BJ (cell line): Measurements from ENCODE around the gene MAGOHB. TPM values are rescaled to one million over a fixed set of nuclear protein-coding genes. Genes with fewer than 3 reads are reported as not detected.

Experiments used
- CTCF ChIA-PET: fragments of 350-600 bp; formaldehyde crosslinking; extraction: SDS; loops from one replicate; lab custom pipeline; 2021; ENCODE audit warnings: antibody characterized with exemption, inconsistent platforms; lab: Yijun Ruan, JAX
- POLR2A ChIA-PET: fragments of 300-600 bp; sonication (Branson Sonifier 250); formaldehyde crosslinking; extraction: SDS; loops from one replicate; lab custom pipeline; 2021; ENCODE audit warnings: antibody characterized with exemption; lab: Charles Lee
- DNase-seq: peaks from one replicate; pipeline ENCODE4 v3.0.0-alpha.2; 2011; ENCODE audit warnings: low read depth
- H3K27me3 ChIP-seq: 2 replicates; pipeline ENCODE4 v1.6.0; 2011; ENCODE audit warnings: low read length; ENCODE audit not compliant: control insufficient read depth, insufficient read depth
- H3K36me3 ChIP-seq: 2 replicates; pipeline ENCODE4 v1.5.1; 2011; ENCODE audit warnings: low read length; ENCODE audit not compliant: control insufficient read depth, insufficient read depth
- H3K4me3 ChIP-seq: 2 replicates; pipeline ENCODE4 v1.5.1; 2011; ENCODE audit warnings: low read depth, mild to moderate bottlenecking, control low read depth, low read length
- CTCF ChIP-seq: IDR thresholded peaks from 2 replicates; pipeline ENCODE4 v1.5.1; 2011; ENCODE audit warnings: low read depth, mild to moderate bottlenecking, control low read depth, inconsistent platforms, low read length, moderate library complexity; ENCODE audit not compliant: insufficient read depth
- polyA plus RNA-seq: library from polyadenylated mRNA; depleted of rRNA; stranded (reverse); fragments of >200 nt; gene quantifications from 2 replicates; pipeline ENCODE4 v1.2.3, GENCODE V29; 2011; rRNA removed

The MAGOHB gene
- polyA plus RNA-seq, 1 experiment, result 10.0 TPM

GRCh38 chr12:10554228-10554755 lies 59.1 kb downstream of the MAGOHB start:
- ChIA-PET POLR2A (no interaction called here), CTCF (no interaction called here)
- TF ChIP-seq CTCF, result no peak
- DNase-seq, result no peak
- Histone ChIP-seq H3K4me3 (no peak overlapping the region), H3K27me3 (no peaks in the 10 kb centered on the region), H3K36me3 (no peaks in the 10 kb centered on the region)

Other genes with a start within 250 kb of the MAGOHB start
- not detected in 2 replicates for gene KLRK1, start 223.6 kb downstream of the MAGOHB start, polyA plus RNA-seq
- gene KLRC4, start 203.9 kb downstream of the MAGOHB start, polyA plus RNA-seq, result not detected in 2 replicates
- not detected in 2 replicates for gene KLRC3, start 193.0 kb downstream of the MAGOHB start, polyA plus RNA-seq
- gene KLRC2, start 177.6 kb downstream of the MAGOHB start, polyA plus RNA-seq, result not detected in 2 replicates
- not detected in 2 replicates for gene KLRC1, start 160.2 kb downstream of the MAGOHB start, polyA plus RNA-seq
- gene EIF2S3B, start 107.7 kb downstream of the MAGOHB start, polyA plus RNA-seq, result 0.65 and 0.66 TPM in 2 replicates
- 0.74 and 0.92 TPM in 2 replicates for gene STYK1, start 60.4 kb upstream of the MAGOHB start, polyA plus RNA-seq
- 81.4 and 142 TPM in 2 replicates for gene YBX3, start 109.7 kb upstream of the MAGOHB start, polyA plus RNA-seq
- not detected in 2 replicates for gene TAS2R7, start 189.0 kb upstream of the MAGOHB start, polyA plus RNA-seq
- not detected in 2 replicates for gene TAS2R8, start 193.7 kb upstream of the MAGOHB start, polyA plus RNA-seq
- not detected in 2 replicates for gene TAS2R9, start 196.6 kb upstream of the MAGOHB start, polyA plus RNA-seq
- gene TAS2R10, start 212.7 kb upstream of the MAGOHB start, polyA plus RNA-seq, result 0.07 and 0.17 TPM in 2 replicates
- 2.6 and 4.2 TPM in 2 replicates for gene PRR4, start 235.9 kb upstream of the MAGOHB start, polyA plus RNA-seq